GM12874 (cell line): ENCODE data around the gene ZP2.

Experiments used
- TF ChIP-seq, protein P1 (sequence below): IDR thresholded peaks from 2 replicates; pipeline ENCODE4 v1.5.1; 2011; ENCODE audit warnings: low read depth, mild to moderate bottlenecking, control low read depth, low read length, moderate library complexity; ENCODE audit not compliant: insufficient read depth

Gene ZP2

GRCh38 chr16:21184834-21185233 lies 26.5 kb downstream of the ZP2 start:
- TF ChIP-seq, protein P1, sequence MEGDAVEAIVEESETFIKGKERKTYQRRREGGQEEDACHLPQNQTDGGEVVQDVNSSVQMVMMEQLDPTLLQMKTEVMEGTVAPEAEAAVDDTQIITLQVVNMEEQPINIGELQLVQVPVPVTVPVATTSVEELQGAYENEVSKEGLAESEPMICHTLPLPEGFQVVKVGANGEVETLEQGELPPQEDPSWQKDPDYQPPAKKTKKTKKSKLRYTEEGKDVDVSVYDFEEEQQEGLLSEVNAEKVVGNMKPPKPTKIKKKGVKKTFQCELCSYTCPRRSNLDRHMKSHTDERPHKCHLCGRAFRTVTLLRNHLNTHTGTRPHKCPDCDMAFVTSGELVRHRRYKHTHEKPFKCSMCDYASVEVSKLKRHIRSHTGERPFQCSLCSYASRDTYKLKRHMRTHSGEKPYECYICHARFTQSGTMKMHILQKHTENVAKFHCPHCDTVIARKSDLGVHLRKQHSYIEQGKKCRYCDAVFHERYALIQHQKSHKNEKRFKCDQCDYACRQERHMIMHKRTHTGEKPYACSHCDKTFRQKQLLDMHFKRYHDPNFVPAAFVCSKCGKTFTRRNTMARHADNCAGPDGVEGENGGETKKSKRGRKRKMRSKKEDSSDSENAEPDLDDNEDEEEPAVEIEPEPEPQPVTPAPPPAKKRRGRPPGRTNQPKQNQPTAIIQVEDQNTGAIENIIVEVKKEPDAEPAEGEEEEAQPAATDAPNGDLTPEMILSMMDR, result no peak

DNA sequence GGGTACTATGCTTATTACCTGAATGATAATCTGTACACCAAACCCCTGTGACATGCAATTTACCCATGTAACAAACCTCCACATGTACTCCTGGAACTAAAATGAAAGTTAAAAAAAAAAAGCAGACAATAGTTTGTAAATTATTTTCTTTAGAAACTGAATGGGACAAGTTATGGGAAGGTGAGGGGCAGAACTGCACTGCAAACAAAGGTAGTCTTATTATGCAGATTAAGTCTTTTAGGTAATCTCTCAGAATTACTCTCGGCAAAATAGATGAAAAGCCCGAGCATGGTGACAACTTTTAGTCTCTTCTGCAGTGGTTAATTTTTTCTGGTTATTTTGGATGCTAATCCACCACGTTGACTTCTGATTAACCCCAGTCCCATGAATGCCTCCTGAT lies 27.4 kb downstream of the ZP2 start:
- TF ChIP-seq, protein P1, result no peak

DNA sequence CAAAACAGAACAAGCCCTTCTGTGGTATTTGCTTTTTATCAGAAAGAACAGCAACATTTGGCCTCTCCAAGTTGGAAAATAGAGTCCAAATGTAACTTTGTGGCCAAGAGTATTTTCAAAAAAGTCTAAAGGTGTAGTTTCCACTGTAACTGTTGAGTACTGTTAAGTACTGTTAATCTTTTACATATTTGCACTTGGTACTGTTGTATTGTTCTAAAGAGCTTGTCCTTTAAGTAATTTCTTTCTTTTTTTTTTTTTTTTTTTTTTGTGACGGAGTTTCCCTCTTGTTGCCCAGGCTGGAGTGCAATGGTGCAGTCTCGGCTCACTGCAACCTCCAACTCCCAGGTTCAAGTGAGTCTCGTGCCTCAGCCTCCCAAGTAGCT lies 31.4 kb downstream of the ZP2 start:
- TF ChIP-seq, protein P1, result no peak

DNA sequence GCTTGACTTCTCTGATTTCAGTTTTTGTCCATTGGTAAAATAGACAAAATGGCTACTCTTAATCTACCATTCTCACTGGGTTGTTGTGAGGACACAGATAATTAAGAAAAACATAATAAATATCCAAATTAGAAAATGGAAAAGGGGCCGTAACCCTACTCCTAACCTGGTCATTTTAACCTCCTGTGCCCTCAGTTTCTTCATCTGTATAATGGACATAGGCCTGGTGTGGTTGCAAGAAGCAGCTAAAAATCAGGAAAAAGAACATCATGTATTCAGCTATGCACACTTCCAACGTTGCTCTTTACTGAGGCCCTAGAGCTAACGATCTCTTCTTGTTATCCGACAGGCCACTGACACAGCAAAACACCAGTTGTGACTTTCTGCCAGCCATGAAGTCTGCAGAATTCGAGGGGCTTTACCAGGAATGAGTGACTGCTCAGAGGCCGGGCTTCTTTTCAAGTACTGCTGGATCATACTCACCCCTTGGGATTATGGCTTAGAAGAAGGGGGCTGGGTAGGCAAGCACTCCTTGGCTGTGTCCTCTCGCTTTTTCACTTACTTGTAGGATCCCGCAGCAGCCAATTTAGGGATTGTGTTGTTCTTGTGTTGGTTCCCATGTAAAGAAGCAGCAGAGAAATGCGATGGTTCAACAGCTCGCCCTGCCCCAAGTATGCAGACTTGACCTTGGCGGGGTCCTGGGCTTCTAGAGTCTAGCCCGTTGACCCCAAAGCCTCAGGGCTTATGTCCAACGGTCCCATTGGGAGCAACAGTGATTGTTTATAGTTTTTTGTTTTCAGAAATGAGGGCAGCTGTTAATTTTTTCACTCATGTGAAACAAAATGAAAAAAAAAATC lies 32.0 kb downstream of the ZP2 start:
- TF ChIP-seq, protein P1, result no peak

GRCh38 chr16:21175397-21175796 lies 36.0 kb downstream of the ZP2 start:
- TF ChIP-seq, protein P1, result no peak

DNA sequence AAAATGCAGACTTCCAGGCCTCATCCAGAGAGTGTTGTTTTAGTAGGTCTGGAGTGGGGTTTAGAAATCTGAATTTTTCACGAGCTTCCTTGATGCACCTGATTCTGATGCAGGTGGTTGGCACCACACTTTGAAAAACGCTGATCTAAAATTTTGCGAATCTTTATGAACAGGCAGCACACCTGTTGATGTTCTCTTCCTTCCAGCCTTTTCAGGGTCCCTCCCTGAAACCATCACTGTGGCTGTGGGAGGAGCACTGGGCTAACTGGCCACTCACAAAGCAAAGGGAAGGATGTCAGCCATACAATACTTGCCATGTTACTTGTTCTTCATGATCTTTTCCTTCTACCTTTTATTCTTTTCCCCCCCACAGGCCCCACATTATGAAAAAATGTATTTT lies 38.7 kb downstream of the ZP2 start:
- TF ChIP-seq, protein P1, result no peak

- TF ChIP-seq, protein P1, result no peak
Observed at GRCh38 chr16:21169249-21169981, 42.0 kb downstream of the ZP2 start.
